ENCODE data around the gene ACTR1A.

- no peak for TF ChIP-seq CTCF (conservative IDR thresholded peaks at IDR 0.05; ENCODE audit: low read length)
- no peak for TF ChIP-seq EZH2phosphoT487 (IDR thresholded peaks at IDR 0.05; ENCODE audit: borderline replicate concordance, low read depth, low read length)
Observed at GRCh38 chr10:102546606-102547320, 44.3 kb upstream of the ACTR1A start.
